Stimulated activated CD4-positive, alpha-beta T cell treated with anti-CD3 and anti-CD28 coated beads, Interleukin-1b, Interleukin-23, amount 100 ng/mL, for 1 hour (primary cell): ENCODE data around the gene CACNA1I.

Experiments used
- DNase-seq, 2 donors: peaks; one replicate each; pipeline ENCODE4 v3.0.0-alpha.2; 2020; ENCODE audit warnings: low read depth in 2 of 2

The CACNA1I gene

DNA sequence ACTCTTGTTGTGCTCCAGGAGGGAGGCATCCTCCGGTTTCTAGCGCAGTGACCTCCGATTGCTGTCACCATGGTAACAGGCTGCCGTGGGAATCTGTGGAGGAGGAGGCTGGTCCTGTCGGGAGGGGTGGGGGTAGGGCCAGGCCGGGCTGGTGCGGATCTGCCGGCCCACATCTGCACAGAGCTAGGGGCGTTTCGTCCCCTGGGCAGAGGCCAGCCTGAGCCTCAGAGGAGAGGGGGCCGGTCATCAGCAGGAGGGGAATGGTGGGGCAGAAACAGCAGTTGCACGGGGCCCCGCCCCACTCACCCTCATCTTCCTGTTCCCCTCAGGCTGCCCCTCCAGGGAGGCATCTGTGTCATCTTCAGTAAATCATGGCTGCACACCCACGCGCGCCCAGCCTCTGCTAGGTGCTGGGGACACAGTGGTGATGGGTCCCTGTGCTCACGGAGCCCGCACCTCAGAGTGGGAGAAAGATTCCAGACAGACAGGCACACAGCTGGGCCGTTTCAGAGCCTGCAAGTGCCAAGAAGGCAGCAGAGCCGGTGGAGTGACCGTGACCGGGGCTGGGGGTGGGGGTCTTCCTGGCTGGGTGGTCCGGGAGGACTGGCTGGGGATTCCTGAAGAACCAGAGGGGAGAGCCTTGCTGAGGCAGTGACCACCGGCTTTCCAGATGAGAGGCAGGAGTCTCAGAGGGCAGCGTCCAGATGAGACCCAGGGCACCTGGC is 120.5 kb downstream of the CACNA1I start:
- DNase-seq: no peak

DNA sequence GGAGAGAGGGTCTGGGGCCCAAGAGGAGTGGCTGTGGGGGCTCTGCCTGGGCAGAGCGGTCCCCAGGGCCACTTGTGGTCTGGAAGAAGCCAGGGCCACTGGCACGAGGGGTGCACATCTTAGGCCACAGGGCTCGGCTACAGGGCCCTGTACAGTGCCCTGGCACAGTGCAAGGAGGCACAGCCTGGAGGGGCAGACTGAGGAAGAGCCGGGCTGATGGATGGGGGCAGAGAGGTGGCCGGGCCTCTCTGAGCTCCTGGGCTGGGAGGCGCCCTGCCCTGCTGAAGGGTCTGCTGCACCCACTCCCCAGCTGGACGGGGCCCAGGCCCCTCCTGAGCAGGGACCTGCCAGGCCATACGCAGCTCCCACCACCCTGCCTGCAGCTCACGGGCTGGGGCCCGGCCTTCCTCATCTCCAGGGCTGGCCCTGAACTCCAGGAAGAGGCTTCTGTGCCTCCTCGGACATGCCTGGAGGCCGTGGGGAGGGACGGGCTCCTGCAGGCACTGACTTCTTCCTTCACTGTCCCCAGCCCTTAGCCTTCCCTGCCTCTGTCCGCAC is 123.5 kb downstream of the CACNA1I start:
- no peak for DNase-seq

DNA sequence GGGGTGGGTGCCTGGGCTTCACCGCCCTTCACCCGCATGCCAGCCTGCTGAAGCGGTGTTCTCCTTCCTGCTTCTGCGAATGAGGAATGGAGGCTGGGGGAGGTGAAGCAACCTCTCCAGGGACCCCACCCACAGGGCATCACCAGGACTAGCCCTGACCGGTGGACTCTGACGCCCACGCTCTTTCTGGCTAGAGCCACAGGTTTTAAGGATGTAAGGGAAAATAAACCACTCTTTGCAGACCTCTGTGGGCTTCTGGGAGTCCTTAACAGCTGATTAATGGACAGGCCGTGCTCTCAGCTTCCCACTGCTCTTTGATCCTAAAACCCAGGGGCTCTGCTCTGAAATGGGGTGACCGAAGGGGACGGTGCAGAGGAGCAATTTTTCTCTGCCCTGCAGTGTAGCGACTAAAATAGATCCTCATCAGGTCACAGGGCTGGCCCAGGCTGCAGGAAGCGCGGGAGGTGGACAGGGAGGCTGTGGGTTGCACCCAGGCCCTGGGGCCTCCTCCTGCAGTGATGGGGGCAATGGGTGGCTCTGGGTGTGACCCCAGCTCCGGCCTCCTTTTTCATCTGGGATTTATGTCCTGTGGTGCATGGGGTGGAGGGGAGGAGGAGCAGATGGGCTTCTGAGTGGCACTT is 127.4 kb downstream of the CACNA1I start:
- no peak for DNase-seq

DNA sequence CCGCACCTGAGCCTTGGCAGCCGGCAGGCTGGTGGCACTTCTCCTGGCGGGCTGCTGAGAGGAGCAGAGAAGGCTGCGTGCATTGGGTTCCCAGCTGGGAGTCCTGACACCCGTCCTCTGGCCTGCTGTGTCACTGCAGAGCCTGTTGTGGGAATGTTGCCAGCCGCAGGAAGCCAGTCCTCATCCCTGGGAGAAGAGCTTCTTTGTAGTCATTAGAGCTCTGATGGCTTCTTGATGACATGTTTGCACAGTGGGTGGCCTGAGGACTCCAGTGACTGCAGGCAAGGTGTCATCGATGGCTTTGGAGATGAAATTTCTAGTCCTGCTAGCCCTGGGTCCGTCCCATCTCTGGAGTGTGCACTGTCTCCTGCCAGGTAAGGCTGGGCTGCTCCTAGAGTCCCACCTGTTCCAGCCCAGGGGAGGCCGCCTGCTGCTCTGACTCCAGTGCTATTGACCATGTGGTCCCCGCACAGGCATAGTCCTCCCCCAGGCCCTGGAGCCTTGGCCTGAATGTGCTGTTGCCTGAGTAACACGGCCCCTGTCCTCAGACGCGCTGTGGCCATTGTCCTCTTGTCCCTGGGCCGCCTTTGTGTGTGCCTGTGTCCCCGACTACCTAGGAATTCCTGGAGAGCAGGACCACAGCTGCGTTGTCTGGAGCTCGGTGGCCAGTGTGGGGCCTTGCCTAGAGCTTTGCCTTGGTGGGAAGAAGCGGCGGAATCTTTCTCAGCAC is 129.2 kb downstream of the CACNA1I start:
- no peak for DNase-seq

DNA sequence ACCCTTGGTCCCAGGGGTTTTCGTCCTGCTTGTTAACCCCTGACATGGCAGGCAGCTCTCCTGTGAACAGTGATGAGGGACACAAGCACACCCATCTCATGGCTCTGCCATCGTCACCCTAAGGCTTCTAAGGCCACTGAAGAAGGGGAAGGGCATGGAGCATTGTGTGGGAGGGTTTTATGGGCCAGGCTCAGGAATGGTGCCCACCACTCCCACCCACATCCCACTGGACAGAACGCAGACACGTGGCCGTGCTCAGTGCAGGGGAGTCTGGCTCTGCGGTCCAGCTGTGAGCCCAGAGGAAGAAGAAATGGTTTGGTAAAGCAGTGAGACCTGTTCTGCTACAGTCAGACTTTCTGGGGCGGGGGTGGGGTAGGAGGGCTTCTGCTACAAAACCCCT is 130.0 kb downstream of the CACNA1I start:
- no peak for DNase-seq

DNA sequence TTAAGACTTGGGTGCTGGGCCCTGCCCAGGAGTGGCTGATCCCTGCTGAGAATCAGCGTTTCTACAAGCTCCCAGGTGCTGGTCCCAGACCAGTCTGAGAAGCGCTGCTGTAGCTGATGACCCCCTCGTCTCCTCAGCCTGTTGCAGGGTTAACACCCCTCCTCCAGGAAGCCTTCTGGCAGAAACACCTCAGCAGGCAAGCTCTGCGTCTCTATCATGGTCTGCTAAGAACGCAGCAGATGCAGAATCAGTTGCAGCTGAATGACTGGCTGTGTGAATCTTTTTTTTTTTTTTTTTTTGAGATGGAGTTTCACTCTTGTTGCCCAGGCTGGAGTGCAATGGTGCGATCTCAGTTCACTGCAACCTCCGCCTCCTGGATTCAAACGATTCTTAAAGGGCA is 132.5 kb downstream of the CACNA1I start:
- no peak for DNase-seq

DNA sequence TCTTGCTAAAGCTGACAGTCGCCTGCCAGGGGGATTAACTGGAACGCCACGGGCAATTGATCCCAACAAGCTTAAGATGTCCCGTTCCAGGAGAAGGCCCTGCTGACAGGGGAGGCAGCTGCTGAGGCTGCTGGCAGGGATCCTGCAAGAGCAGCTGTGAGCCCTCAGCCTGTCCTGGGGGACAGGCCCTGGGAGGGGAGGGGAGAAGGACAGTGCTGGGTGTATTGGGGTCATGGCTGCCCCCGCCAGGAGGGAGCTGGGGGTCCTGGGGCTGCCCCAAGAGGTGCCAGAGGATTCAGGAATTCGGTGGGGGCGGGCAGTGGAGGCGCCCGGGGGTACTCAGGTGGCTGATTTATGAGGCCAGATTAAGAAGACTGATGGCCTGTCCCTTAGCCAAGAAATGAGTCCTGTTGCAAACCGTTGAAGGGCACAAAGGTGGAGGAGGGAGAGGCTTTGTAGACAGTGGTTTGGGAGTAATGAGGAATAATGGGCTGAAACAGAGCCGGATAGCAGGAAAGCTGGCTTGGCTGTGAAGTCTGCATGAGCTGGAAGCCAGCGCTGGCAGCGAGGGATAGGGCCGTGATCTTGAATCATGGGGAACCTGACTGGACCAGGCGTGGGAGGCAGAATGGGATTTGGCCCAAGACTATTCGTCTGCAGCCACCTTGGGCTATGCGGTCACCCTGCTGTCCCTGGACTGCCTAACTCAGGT is 133.5 kb downstream of the CACNA1I start:
- no peak for DNase-seq

DNA sequence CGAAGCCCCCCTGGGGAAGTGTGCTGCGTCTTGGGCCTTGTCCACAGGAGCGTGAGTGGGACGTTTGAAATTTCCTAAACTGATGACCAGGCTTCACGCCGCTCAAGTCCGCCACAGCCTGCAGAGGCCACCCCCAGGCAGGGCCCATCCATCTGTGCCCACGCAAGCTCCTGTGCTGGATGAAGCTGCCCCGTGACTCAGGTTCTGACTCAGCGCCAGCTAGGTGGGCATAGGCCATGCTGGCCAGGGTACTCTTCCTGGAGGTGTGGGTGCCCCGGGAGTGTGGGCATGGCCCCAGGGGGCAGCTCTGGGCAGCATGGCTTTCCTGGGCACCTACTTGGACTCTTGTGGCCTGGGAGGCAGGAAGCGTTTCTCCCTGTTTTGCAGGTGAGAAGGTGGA is 134.8 kb downstream of the CACNA1I start:
- DNase-seq: no peak

DNA sequence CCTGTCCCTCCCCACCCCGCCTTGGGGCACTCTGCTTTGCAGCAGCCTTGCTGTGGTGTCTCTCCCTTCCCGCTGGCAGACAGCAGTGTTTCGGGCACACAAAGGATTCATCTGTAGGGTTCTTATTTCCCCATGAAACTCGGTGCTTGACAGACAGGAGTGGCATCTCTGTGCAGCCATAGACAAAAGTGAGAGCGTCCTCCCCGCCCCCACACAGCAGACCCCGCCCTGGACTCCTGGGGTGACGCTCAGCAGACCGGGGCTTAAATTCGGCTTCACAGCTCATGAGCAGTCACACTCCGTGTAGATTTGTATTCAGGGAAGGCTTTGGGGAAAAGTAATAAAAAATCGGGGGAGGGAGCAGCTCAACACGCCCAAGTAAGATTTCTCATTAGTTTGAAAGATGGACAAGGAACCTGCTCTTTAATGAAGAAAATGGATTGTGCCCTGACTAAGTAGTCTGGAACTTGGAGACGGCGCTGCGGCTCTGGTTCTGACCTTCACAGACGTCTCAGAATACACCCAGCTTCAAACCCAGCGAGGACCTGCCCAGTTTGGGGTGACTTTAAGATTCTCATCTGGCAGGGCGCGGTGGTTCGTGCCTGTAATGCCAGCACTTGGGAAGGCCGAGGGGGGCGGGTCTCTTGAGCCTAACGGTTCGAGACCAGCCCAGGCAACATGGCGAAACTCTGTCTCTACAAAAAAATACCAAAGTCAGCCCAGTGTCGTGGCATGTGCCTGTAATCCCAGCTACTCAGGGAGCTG is 136.0 kb downstream of the CACNA1I start:
- DNase-seq: no peak

DNA sequence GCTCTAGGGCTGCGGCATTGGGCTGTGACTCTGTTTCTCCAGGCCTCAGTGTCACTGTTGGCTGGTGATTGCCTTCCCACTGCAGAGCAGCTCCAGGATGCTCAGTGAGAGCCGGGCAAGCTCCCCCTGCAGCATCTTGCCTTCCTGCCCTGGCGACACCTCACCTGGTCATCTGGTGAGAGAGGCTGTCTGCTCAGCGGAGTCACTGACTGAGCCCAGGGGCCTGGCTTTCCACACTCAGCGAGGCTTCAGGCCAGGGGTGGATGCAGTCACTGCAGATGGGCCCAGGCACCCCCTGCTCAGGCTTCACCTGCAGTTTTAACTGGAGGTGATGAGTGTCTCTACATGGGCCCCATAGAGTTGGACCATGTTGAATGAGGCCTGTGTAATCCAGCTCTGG is 136.8 kb downstream of the CACNA1I start:
- no peak for DNase-seq

DNA sequence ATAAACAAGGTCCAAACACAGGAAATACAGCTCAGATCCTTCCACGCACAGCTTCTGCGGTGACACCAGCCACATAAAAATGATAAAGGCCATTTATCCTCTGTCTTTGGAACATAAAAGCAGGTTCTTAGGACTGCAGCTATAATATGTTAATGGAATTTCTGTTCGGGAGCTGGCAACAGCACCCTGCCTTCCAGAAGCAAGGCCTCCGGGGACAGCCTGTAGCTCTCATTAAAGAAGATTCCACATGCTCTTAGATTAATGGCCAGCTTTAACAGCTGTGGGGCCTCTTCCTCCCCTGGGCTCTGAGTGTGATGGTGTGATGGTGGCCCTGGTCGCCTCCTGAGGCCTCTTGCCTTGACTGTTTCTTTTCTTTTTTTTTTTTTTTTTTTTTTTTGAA is 137.3 kb downstream of the CACNA1I start:
- DNase-seq: no peak

DNA sequence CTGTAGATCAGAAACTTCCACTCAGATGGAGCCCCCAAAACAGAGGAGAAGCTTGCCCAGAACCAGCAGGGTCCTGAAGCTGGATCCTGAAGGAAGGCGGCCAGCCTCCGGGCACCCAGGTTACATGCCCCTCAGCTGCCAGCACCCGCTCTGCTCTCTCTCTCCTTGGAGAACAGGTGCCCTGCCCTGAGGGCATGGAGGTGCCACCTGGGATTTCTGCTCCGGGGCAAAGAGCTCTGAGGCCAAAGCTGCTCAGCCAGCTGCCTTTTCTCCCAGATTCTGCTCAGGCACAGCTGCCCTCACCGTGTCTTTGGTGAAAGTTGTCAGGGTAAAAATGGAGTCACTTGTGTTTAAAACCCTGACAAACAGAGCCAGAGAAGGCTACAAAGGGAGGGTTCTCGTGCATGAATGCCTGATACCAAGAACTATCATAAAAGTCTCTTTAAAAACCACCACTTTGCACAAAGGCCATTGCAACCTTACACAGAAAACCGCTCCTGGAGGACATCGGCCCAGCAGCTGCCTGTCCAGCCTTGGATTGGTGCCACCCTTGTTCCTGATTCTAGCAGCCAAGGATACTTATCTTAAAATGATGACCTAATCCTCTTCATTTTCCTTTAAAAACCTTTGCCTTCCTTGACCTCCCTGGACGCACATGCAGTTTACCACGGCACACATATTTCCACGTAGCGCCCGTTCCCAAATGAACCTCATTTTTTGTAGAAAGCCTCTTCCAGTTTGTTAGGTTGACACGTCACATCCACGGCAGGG is 140.0 kb downstream of the CACNA1I start:
- no peak for DNase-seq

DNA sequence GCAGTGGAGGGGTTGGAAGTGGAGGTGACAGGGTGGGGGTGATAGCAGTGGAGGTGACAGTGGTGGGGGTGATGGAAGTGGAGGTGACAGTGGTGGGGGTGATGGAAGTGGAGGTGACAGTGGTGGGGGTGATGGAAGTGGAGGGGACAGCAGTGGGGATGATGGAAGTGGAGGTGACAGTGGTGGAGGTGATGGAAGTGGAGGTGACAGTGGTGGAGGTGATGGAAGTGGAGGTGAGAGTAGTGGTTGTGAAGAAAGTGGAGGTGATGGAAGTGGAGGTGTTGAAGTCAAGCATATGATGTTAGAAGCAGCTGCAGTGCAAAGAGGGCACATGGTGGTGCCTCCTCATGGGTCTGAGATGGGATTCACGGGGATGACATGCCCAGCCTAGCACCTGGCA is 141.5 kb downstream of the CACNA1I start:
- no peak for DNase-seq

DNA sequence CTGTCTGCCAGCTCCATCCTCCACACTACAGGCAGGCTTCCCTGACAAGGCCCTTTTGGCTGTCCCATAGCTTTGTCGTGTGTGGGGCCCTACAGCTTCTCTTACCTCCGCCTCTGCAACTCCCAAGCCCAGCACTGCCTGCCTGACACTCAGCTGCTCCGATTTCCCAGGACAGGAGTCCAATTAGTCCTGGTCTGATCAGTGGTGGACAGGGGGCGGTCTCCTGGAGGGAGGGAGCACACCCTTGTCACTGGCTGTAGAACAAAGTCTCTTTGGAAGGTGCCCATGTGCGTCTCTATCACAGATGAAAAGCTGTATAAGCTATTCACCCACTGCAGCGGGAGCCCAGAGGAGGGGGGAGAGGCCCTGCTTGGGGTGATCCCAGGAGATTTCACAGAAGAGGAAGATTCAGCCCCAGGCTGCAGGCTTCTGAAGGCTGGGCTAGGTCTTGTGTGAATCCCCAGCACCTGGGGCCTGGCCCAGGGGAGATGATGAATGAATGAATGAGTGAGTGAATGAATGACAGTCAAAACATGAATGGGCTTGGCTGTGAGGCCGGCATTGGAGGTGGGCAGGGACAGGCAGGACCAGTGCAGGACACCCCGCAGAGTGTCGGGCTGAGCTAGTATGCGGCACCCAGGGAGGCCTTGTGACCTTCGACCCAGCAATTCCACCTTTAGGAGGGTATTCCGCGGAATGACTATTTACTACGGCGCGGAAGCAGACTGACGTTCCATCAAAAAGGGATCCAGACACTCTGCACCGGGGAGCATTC is 142.4 kb downstream of the CACNA1I start:
- DNase-seq: no peak

DNA sequence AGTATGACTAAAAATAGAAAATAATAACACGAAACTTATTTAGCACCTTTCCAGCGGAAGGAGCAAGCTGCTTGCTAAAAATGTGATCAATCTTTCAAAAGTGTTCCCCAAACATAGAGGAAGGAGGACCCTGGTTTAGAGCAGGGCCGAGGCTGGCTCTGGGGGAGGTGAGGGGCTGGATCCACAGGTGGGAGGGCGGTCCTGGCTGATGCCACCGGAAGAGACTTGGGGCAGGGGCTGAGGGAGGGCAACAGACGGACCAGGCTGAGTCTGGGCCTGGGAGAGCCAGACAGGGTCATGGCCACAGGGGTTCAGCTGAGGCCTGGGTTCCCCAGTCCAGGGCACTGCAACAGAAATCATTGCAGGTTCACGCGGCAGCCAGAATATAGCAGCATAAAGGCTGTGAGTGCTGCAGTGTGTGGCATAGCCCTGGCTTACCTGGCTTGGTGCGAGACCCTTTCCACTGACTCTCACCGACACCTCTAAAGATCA is 143.3 kb downstream of the CACNA1I start:
- no peak for DNase-seq

DNA sequence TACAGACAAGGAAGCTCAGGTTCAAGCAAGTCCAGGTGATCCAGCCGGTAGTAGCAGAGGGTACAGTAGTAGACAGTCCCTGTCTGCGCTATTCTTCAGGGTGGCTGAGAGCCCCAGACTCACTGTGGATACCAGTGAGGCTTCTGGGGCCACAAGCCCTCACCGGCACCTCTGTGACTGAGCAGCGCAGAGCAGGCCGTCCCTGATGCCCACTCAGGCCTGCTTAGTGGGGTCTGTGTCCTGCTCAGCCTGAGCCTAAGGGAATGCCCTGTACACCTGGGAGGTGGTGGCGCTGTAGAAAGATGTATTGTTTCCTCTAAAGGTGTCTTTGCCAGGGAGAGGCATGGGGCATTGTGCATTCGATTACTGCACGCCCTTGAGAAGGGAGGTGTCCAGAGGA is 143.8 kb downstream of the CACNA1I start:
- no peak for DNase-seq

DNA sequence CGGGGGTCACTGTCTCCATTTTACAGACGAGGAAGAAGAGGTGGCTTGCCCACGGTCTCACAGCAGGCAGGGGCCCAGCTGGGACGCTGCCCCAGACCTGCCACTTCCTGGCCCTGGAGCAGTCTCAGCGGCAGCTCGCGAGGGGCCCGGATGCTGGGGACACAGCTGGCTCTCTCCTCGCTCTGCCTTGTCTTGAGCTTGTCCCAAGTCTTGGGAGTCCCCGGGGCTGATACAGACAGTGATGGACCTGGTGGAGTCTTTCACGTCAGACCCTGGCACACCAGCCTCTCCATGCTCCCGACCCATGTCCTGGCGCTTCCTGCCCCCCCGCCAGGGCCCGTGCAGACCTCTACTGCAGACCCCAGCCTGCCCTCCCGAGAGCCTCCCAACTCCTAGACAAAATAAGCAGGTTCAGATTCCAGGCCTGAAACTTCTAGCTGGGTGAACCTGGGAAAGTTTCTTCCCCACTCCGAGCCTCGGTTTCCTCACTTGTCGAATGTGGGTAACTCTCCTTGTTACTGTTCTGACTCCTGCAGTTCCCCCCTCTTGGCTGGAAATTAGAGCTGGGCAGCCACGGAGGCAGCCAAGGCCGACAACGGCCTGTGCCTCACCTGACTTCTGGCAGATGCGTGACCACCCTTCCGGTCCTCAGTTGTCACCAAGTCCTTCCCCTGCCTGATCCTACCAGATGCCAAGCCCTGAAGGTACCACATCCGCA is 145.4 kb downstream of the CACNA1I start:
- DNase-seq: no peak

DNA sequence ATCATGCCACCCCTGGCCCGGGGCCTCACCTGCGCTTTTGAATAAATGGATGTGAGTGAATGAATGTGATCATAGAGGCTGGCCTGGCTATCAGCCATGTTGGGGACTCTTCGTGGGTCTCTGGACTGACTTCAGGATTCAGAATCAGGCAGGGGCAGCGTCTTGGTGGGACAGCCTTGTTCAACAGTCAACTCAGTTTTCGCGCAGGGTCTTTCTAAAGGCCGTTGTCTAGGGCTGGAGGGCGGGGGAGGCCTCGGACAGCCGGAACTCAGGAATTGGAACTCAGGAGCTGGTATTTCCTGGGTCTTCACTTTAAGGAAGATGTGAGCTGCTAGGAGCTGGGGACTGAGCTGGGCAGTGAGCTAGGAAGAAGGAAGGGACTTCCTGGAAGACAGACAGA is 146.0 kb downstream of the CACNA1I start:
- no peak for DNase-seq

DNA sequence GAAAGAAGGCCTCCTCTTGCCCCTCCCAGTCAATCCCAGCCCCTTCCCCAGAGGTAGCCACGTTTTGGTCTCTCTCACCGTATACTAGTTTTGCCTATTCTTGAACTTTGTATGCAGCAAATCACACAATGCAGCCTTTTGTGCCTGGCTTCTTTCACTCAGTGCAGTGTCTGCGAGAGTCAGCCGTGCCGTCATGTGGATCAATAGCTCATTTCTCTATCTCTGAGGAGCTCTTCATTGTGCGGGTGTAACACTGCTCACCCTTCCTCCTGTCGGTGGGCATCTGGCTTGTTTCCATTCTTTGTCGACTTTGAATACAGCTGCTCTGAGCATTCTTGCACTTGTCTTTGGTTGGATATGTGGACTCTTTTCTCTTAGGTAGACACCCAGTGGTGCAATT is 146.5 kb downstream of the CACNA1I start:
- DNase-seq: no peak
